ENCODE data around the gene TNRC6A. TPM values are rescaled to one million over a fixed set of nuclear protein-coding genes. Genes with fewer than 3 reads are reported as not detected.

TNRC6A gene
- total and polyA plus RNA-seq, 9 of the 15 experiments (the other 6 are each of a cell fraction or from before 2014, with no cell fraction given): 3.4 to 32.1 (median 26.6) TPM

DNA sequence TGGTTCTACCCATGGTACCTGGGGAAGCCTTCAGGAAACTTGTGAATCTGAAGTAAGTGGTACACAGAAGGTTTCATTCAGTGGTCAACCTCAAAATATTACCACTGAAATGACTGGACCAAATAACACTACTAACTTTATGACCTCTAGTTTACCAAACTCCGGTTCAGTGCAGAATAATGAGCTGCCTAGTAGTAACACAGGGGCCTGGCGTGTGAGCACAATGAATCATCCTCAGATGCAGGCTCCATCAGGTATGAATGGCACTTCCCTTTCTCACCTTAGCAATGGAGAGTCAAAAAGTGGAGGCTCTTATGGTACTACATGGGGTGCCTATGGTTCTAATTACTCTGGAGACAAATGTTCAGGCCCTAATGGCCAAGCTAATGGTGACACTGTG lies 60.4 kb downstream of the TNRC6A start (continued):
- TF ChIP-seq FOXP4 (CRISPR knock-in tag; IDR thresholded peaks at IDR 0.05; ENCODE audit: borderline replicate concordance) (no peak), RBFOX2 (IDR thresholded peaks at IDR 0.05; ENCODE audit: low read depth, low read length) (no peak), SP2 (IDR thresholded peaks at IDR 0.05; ENCODE audit: extremely low read depth, low read depth, low read length, poor library complexity, severe bottlenecking) (no peak)

DNA sequence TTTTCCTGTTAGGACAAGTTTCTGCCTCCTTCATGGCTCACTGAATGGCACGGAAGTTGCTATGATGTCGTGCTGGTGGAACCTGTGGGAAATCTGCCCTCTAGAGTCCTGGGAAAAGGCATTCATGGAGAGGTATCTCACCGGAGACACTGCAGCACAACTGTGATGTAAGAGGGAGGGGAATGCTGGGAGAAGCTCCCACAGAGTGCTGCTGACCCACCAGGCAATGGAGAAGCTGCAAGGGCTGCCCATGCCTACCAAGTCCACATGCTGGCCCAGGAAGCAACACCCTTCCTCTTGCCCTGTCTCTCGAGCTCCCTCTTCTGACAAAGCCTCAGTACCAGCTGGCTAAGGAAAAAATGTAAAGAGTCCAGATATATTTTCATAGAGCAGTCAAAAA lies 71.1 kb downstream of the TNRC6A start:
- ATAC-seq (peak; percentile 54; the same call in 1 of the 3 replicates), DNase-seq (ENCODE audit: extremely low read depth in 1 of 4, low spot score in 3 of 4) (peak in 2 of 4 experiments; percentile 14 to 21), FAIRE-seq (no peak)
- BruUV-seq (replicated peaks): no TSS peak
- POLR2A ChIA-PET: interaction anchor here (0.8 kb wide), 1 partner anchor 278 kb away, joined by 3 read pairs; no protein-coding TSS in a partner anchor
- Histone ChIP-seq H3K9me1 (ENCODE audit: control insufficient read depth, insufficient read depth, low read length) (no peaks in the 10 kb centered on the region), H3K9me3 (replicated peaks; ENCODE audit: control insufficient read depth, insufficient read depth, low read depth, low read length) (no peaks in the 10 kb centered on the region), H3K4me2 (ENCODE audit: insufficient read depth, low read length) (no peak overlapping the region), H3K27ac (ENCODE audit: extremely low read depth, low read depth, low read length) (no peak overlapping the region), H3K27me3 (ENCODE audit: control insufficient read depth in 2 of 2, insufficient read depth in 2 of 2, low read length in 2 of 2) (no peaks in the 10 kb centered on the region), H3K79me2 (ENCODE audit: control insufficient read depth, insufficient read depth, low read length) (no peaks in the 10 kb centered on the region), H3K4me1 (replicated peaks in 1 of 2; ENCODE audit: control insufficient read depth in 2 of 2, insufficient read depth in 2 of 2, low read length in 2 of 2) (no peaks in the 10 kb centered on the region), H4K20me1 (replicated peaks; ENCODE audit: control insufficient read depth, insufficient read depth, low read length) (no peaks in the 10 kb centered on the region), H3K4me3 (no peak overlapping the region), H3K9ac (ENCODE audit: insufficient read depth in 1 of 2, low read depth in 2 of 2, low read length in 2 of 2) (no peak overlapping the region), H2AFZ (ENCODE audit: low read depth, low read length) (no peak overlapping the region), H3K36me3 (ENCODE audit: control insufficient read depth, insufficient read depth, low read length) (peaks cover 93% of the 10 kb centered on the region)
- intact Hi-C loops (cut with micrococcal nuclease): loop anchor here (2.0 kb wide), 1 partner anchor 284 kb away; no protein-coding TSS in a partner anchor
- CTCF ChIA-PET (ENCODE audit: low intra/inter-chr PET ratio): no interaction called here
- WGBS (ENCODE audit: insufficient coverage, low coverage, missing lambda C conversion rate): 78% methylated on average over 4 of the region's 4 CpGs
- in situ Hi-C loops (cut with MboI): no loop called here
- no peak for TF ChIP-seq TOE1 (IDR thresholded peaks at IDR 0.05; ENCODE audit: borderline replicate concordance)
- TF ChIP-seq TOE1 (CRISPR knock-in tag; IDR thresholded peaks at IDR 0.05; ENCODE audit: borderline replicate concordance, low read depth): no peak
- TF ChIP-seq CTCF (IDR thresholded peaks at IDR 0.05 in 2 of 3, conservative IDR thresholded peaks at IDR 0.05 in 1 of 3; ENCODE audit: insufficient read depth in 2 of 3, low read depth in 1 of 3, low read length in 3 of 3): peak; percentile 35 to 49 (median 41); a peak in 5 of 6 replicates
- TF ChIP-seq REST (IDR thresholded peaks at IDR 0.05; ENCODE audit: borderline replicate concordance): peak; percentile 29; the same call in 1 of the 2 replicates
- TF ChIP-seq REST (CRISPR knock-in tag; IDR thresholded peaks at IDR 0.05; ENCODE audit: low read depth): no peak
